ENCODE measurements around the gene SIGLEC7. TPM values are rescaled to one million over a fixed set of nuclear protein-coding genes. Genes with fewer than 3 reads are reported as not detected.

Gene SIGLEC7
- total RNA-seq, 5 donors from 2014 or later (not counting 1 experiment from before 2014, with no cell fraction given): 0.30 to 3.3 (median 1.0) TPM; not detected in 1

DNA sequence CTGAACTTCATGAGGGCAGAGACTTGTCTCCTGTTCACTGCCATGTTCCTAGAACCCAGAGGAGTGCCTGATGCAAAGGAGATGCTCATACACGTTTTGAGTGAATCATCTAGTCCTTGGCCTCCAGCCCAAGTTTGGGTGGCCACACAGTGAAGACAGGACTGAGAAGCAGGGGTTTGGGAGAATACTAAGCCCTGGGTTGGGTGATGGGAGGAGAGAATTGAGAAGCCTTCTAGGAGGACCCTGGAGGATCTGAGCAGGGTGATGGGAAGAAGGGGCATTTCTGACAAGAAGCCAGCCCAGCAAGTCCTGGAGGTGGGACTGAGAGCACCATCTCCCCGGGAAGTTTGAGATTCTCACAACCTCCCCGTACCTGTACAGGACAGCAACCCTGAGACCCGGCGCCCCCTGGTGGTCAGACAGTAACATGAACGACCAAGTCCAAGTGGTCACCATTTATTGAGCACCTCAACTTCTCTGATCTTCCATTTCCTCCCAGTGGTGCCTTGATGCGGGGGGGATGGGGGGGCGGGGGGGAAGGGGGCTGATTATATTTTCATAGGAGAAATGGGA lies 44.8 kb upstream of the SIGLEC7 start:
- POLR2A ChIA-PET: interaction anchor here in 1 of 2 donors (0.6 kb wide), 1 partner anchor 50 kb away, joined by 3 read pairs; no protein-coding TSS in a partner anchor
- 17% methylated on average over 1 of the region's 8 CpGs for WGBS (ENCODE audit: insufficient coverage)
- peak overlapping the region; percentile 47 to 76 for H3K27ac Mint-ChIP-seq

GRCh38 chr19:51097796-51098195 lies 44.3 kb upstream of the SIGLEC7 start:
- no peak for ATAC-seq (replicated peaks in 1 of 4)
- CTCF ChIA-PET: interaction anchor here in 1 of 2 donors (0.6 kb wide), 1 partner anchor 14 kb away, joined by 3 read pairs; no protein-coding TSS in a partner anchor
- Histone ChIP-seq H3K27ac (ENCODE audit: low read length) (no peak overlapping the region), H3K4me3 (ENCODE audit: control insufficient read depth in 1 of 2, extremely low read depth in 1 of 2, low read length in 1 of 2) (no peak overlapping the region), H3K9me3 (no peaks in the 10 kb centered on the region), H3K4me1 (ENCODE audit: control insufficient read depth in 1 of 2, extremely low read depth in 1 of 2, insufficient read depth in 2 of 2, low read length in 2 of 2) (peaks cover 3 to 28% of the 10 kb centered on the region in 2 experiments), H3K27me3 (replicated peaks in 1 of 2; ENCODE audit: control insufficient read depth in 2 of 2, extremely low read depth in 1 of 2, insufficient read depth in 2 of 2, low read length in 1 of 2) (no peaks in the 10 kb centered on the region), H3K36me3 (ENCODE audit: control insufficient read depth in 2 of 2, extremely low read depth in 1 of 2, insufficient read depth in 1 of 2, low read length in 1 of 2) (peaks cover 2 to 26% of the 10 kb centered on the region in 2 donors)
- Mint-ChIP-seq H3K27me3 (no peaks in the 10 kb centered on the region), H3K9me3 (no peaks in the 10 kb centered on the region), H3K4me1 (peaks cover 32 to 35% (median 33%) of the 10 kb centered on the region in 3 donors), H3K27ac (no peak overlapping the region), H3K36me3 (peaks cover 24% of the 10 kb centered on the region), H3K4me3 (peak overlapping the region in 2 of 3 donors; percentile 36 to 43)
- DNase-seq: no peak
- POLR2A ChIA-PET: no interaction called here
- WGBS (ENCODE audit: insufficient coverage): 95% methylated on average over 16 of the region's 20 CpGs

More for the DNA sequence above, 44.8 kb upstream of the SIGLEC7 start:
- Histone ChIP-seq H3K4me3 (ENCODE audit: control insufficient read depth in 1 of 2, extremely low read depth in 1 of 2, low read length in 1 of 2) (no peak overlapping the region), H3K9me3 (no peaks in the 10 kb centered on the region), H3K36me3 (ENCODE audit: control insufficient read depth in 2 of 2, extremely low read depth in 1 of 2, insufficient read depth in 1 of 2, low read length in 1 of 2) (peaks cover 2 to 23% of the 10 kb centered on the region in 2 donors), H3K27me3 (replicated peaks in 1 of 2; ENCODE audit: control insufficient read depth in 2 of 2, extremely low read depth in 1 of 2, insufficient read depth in 2 of 2, low read length in 1 of 2) (no peaks in the 10 kb centered on the region), H3K27ac (ENCODE audit: low read length) (no peak overlapping the region), H3K4me1 (ENCODE audit: control insufficient read depth in 1 of 2, extremely low read depth in 1 of 2, insufficient read depth in 2 of 2, low read length in 2 of 2) (peaks cover 3 to 24% of the 10 kb centered on the region in 2 experiments)
- Mint-ChIP-seq H3K4me1 (peaks cover 28 to 29% (median 28%) of the 10 kb centered on the region in 3 donors), H3K36me3 (peaks cover 18% of the 10 kb centered on the region), H3K9me3 (no peaks in the 10 kb centered on the region), H3K27me3 (no peaks in the 10 kb centered on the region), H3K4me3 (peak overlapping the region in 1 of 3 donors; percentile 36)
- CTCF ChIA-PET: interaction anchor here in 1 of 2 donors (0.5 to 0.6 kb wide), 2 partner anchors 11 to 166 kb away, joined by 3 to 4 read pairs; partner anchors contain the start of gene CTU1
- peak in 32 of 35 experiments; percentile 24 to 75 (median 54) for DNase-seq
- ATAC-seq (replicated peaks in 1 of 4): peak in 2 of 4 experiments; percentile 35 to 45

- ATAC-seq (replicated peaks in 1 of 4) (peak; percentile 76 to 92 (median 82)), DNase-seq (peak in 31 of 35 experiments; percentile 13 to 68 (median 41))
- H3K4me1 ChIP-seq (ENCODE audit: control insufficient read depth in 1 of 2, extremely low read depth in 1 of 2, insufficient read depth in 2 of 2, low read length in 2 of 2): peaks cover 3 to 28% of the 10 kb centered on the region in 2 experiments
- H3K27me3 ChIP-seq (replicated peaks in 1 of 2; ENCODE audit: control insufficient read depth in 2 of 2, extremely low read depth in 1 of 2, insufficient read depth in 2 of 2, low read length in 1 of 2): no peaks in the 10 kb centered on the region
- H3K9me3 ChIP-seq: no peaks in the 10 kb centered on the region
- H3K27me3 Mint-ChIP-seq: no peaks in the 10 kb centered on the region
- CTCF ChIA-PET: interaction anchor here in 1 of 2 donors (0.6 kb wide), 1 partner anchor 13 kb away, joined by 3 read pairs; no protein-coding TSS in a partner anchor
- 90% methylated on average over 78 of the region's 78 CpGs for WGBS (ENCODE audit: insufficient coverage)
- no peak overlapping the region for H3K4me3 ChIP-seq (ENCODE audit: control insufficient read depth in 1 of 2, extremely low read depth in 1 of 2, low read length in 1 of 2)
- H3K9me3 Mint-ChIP-seq: no peaks in the 10 kb centered on the region
- H3K36me3 Mint-ChIP-seq: peaks cover 29% of the 10 kb centered on the region
- POLR2A ChIA-PET: no interaction called here
- peaks cover 35 to 40% (median 39%) of the 10 kb centered on the region in 3 donors for H3K4me1 Mint-ChIP-seq
- H3K27ac Mint-ChIP-seq: peak overlapping the region in 1 of 2 donors; percentile 69
- no peak overlapping the region for H3K27ac ChIP-seq (ENCODE audit: low read length)
- peak overlapping the region in 2 of 3 donors; percentile 43 to 52 for H3K4me3 Mint-ChIP-seq
- peaks cover 2 to 30% of the 10 kb centered on the region in 2 donors for H3K36me3 ChIP-seq (ENCODE audit: control insufficient read depth in 2 of 2, extremely low read depth in 1 of 2, insufficient read depth in 1 of 2, low read length in 1 of 2)
Measured at GRCh38 chr19:51098365-51099046, 43.6 kb upstream of the SIGLEC7 start.

GRCh38 chr19:51099047-51099382 lies 43.1 kb upstream of the SIGLEC7 start:
- Histone ChIP-seq H3K4me3 (ENCODE audit: control insufficient read depth in 1 of 2, extremely low read depth in 1 of 2, low read length in 1 of 2) (no peak overlapping the region), H3K36me3 (ENCODE audit: control insufficient read depth in 2 of 2, extremely low read depth in 1 of 2, insufficient read depth in 1 of 2, low read length in 1 of 2) (peaks cover 4 to 34% of the 10 kb centered on the region in 2 donors), H3K9me3 (no peaks in the 10 kb centered on the region), H3K27me3 (replicated peaks in 1 of 2; ENCODE audit: control insufficient read depth in 2 of 2, extremely low read depth in 1 of 2, insufficient read depth in 2 of 2, low read length in 1 of 2) (no peaks in the 10 kb centered on the region), H3K4me1 (ENCODE audit: control insufficient read depth in 1 of 2, extremely low read depth in 1 of 2, insufficient read depth in 2 of 2, low read length in 2 of 2) (peaks cover 3 to 32% of the 10 kb centered on the region in 2 experiments), H3K27ac (ENCODE audit: low read length) (no peak overlapping the region)
- ATAC-seq (replicated peaks in 1 of 4): no peak
- H3K9me3 Mint-ChIP-seq: no peaks in the 10 kb centered on the region
- peak overlapping the region in 2 of 3 donors; percentile 37 to 52 for H3K4me3 Mint-ChIP-seq
- ChIA-PET POLR2A (no interaction called here), CTCF (no interaction called here)
- peak overlapping the region in 1 of 2 donors; percentile 69 for H3K27ac Mint-ChIP-seq
- H3K4me1 Mint-ChIP-seq: peaks cover 32 to 42% (median 40%) of the 10 kb centered on the region in 3 donors
- H3K27me3 Mint-ChIP-seq: no peaks in the 10 kb centered on the region
- H3K36me3 Mint-ChIP-seq: peaks cover 32% of the 10 kb centered on the region
- 85% methylated on average over 14 of the region's 22 CpGs for WGBS (ENCODE audit: insufficient coverage)
- no peak for DNase-seq

- H3K27me3 Mint-ChIP-seq: no peaks in the 10 kb centered on the region
- DNase-seq (no peak), ATAC-seq (replicated peaks in 1 of 4) (no peak)
- peak overlapping the region in 1 of 2 donors; percentile 16 for H3K27ac Mint-ChIP-seq
- ChIA-PET CTCF (no interaction called here), POLR2A (no interaction called here)
- H3K27me3 ChIP-seq (replicated peaks in 1 of 2; ENCODE audit: control insufficient read depth in 2 of 2, extremely low read depth in 1 of 2, insufficient read depth in 2 of 2, low read length in 1 of 2): no peaks in the 10 kb centered on the region
- peaks cover 7 to 43% of the 10 kb centered on the region in 2 donors for H3K36me3 ChIP-seq (ENCODE audit: control insufficient read depth in 2 of 2, extremely low read depth in 1 of 2, insufficient read depth in 1 of 2, low read length in 1 of 2)
- no CpG with 5 or more reads among the region's 3 CpGs for WGBS (ENCODE audit: insufficient coverage)
- no peak overlapping the region for H3K4me3 Mint-ChIP-seq
- H3K4me1 ChIP-seq (ENCODE audit: control insufficient read depth in 1 of 2, extremely low read depth in 1 of 2, insufficient read depth in 2 of 2, low read length in 2 of 2): peaks cover 3 to 31% of the 10 kb centered on the region in 2 experiments
- peaks cover 33 to 54% (median 50%) of the 10 kb centered on the region in 3 donors for H3K4me1 Mint-ChIP-seq
- H3K9me3 ChIP-seq: no peaks in the 10 kb centered on the region
- no peaks in the 10 kb centered on the region for H3K9me3 Mint-ChIP-seq
- no peak overlapping the region for H3K4me3 ChIP-seq (ENCODE audit: control insufficient read depth in 1 of 2, extremely low read depth in 1 of 2, low read length in 1 of 2)
- no peak overlapping the region for H3K27ac ChIP-seq (ENCODE audit: low read length)
- H3K36me3 Mint-ChIP-seq: peaks cover 42% of the 10 kb centered on the region
Measured at GRCh38 chr19:51100601-51101000, 41.5 kb upstream of the SIGLEC7 start.

DNA sequence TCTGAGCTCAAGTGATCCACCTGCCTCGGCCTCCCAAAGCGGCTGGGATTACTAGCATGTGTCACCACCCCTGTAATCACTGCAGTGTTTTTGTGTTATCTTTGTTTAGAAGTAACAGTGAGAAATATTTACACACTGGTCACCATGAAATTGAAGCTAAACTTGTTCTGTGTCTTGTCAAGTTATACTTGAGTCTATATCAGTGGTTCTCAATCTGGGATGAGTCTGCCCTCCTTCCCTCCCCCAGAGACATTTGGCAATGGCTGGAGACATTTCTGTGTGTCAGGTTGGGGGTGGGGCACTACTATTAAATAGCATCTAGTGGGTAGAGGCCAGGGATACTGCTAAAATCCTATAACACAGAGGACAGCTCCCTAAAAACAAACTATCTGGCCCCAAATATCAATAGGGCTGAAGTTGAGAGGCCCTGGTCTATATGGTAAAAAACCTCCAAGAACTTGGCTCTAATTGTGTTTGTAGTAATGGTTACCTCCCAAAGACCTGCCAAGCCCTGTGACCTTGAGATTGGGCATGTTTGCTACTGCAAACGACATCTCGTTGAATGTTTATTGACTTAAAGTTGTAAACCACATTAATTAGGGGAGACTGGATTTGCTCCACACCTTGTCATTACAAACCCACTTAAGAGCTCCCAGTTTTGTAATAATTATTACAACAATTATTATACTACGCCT lies 40.8 kb upstream of the SIGLEC7 start:
- Histone ChIP-seq H3K4me3 (ENCODE audit: control insufficient read depth in 1 of 2, extremely low read depth in 1 of 2, low read length in 1 of 2) (no peak overlapping the region), H3K4me1 (ENCODE audit: control insufficient read depth in 1 of 2, extremely low read depth in 1 of 2, insufficient read depth in 2 of 2, low read length in 2 of 2) (peaks cover 3 to 38% of the 10 kb centered on the region in 2 experiments), H3K27me3 (replicated peaks in 1 of 2; ENCODE audit: control insufficient read depth in 2 of 2, extremely low read depth in 1 of 2, insufficient read depth in 2 of 2, low read length in 1 of 2) (no peaks in the 10 kb centered on the region), H3K36me3 (ENCODE audit: control insufficient read depth in 2 of 2, extremely low read depth in 1 of 2, insufficient read depth in 1 of 2, low read length in 1 of 2) (peaks cover 7 to 43% of the 10 kb centered on the region in 2 donors), H3K27ac (ENCODE audit: low read length) (no peak overlapping the region), H3K9me3 (no peaks in the 10 kb centered on the region)
- ATAC-seq (replicated peaks in 1 of 4) (no peak), DNase-seq (no peak)
- ChIA-PET POLR2A (no interaction called here), CTCF (no interaction called here)
- H3K4me1 Mint-ChIP-seq: peaks cover 40 to 61% (median 56%) of the 10 kb centered on the region in 3 donors
- no peak overlapping the region for H3K4me3 Mint-ChIP-seq
- peaks cover 43% of the 10 kb centered on the region for H3K36me3 Mint-ChIP-seq
- no peaks in the 10 kb centered on the region for H3K9me3 Mint-ChIP-seq
- H3K27ac Mint-ChIP-seq: peak overlapping the region in 1 of 2 donors; percentile 16
- no CpG with 5 or more reads among the region's 5 CpGs for WGBS (ENCODE audit: insufficient coverage)
- no peaks in the 10 kb centered on the region for H3K27me3 Mint-ChIP-seq
